Esophagus squamous epithelium (tissue), 5 donors: ENCODE measurements around the gene CCSER1. TPM values are rescaled to one million over a fixed set of nuclear protein-coding genes. Genes with fewer than 3 reads are reported as not detected.
"Not testable (repeated sequence)": the region's sequence is repeated elsewhere in the genome, so short reads cannot be mapped to it uniquely, and the experiment has no call there.

Source experiments
- DNase-seq: peaks from one replicate; lab custom pipeline; 2025; lab: John Stamatoyannopoulos, UW
- H3K27ac ChIP-seq, 4 donors: fragments of 200-600 bp; sonication (generic); one replicate each; pipeline ENCODE4 v1.5.1; 2016 to 2019; ENCODE audit warnings: mild to moderate bottlenecking in 1 of 4
- H3K27me3 ChIP-seq, 4 donors: fragments of 200-600 bp; sonication (generic); 1 replicate in 3 of 4; 2 replicates in 1 of 4; pipeline versions ENCODE4 v1.5.1 to v1.6.0; 2017 to 2021; ENCODE audit warnings: antibody characterized with exemption in 1 of 4
- H3K36me3 ChIP-seq, 3 donors: fragments of 200-600 bp; sonication (generic); one replicate each; pipeline ENCODE4 v1.5.1; 2016 to 2019
- H3K4me1 ChIP-seq, 3 donors: fragments of 200-600 bp; sonication (generic); one replicate each; pipeline ENCODE4 v1.5.1; 2017 to 2019
- H3K4me3 ChIP-seq, 4 donors: fragments of 200-600 bp; sonication (generic); 1 replicate in 3 of 4; 2 replicates in 1 of 4; pipeline ENCODE4 v1.5.1; 2016 to 2019; ENCODE audit warnings: mild to moderate bottlenecking in 2 of 4, moderate library complexity in 1 of 4
- H3K9me3 ChIP-seq, 3 donors: fragments of 200-600 bp; sonication (generic); one replicate each; pipeline ENCODE4 v1.5.1; 2016 to 2019
- POLR2A ChIP-seq, 4 donors: fragments of 450-650 bp; IDR thresholded peaks; one replicate each; pipeline ENCODE4 v1.6.1; 2017; ENCODE audit warnings: antibody characterized with exemption in 4 of 4, mild to moderate bottlenecking in 4 of 4, moderate library complexity in 3 of 4
- WGBS, 2 donors: methylation state at CpG; one replicate each; pipeline ENCODE4 v1.1.5; 2018; 5-methylcytosine and 5-hydroxymethylcytosine counted together
- intact Hi-C: fragments of 100-400 bp; cut with DNase I; formaldehyde crosslinking; loops from one replicate; pipeline ENCODE4 v1.15.0; 2022
- total RNA-seq, 4 donors: library from RNA; depleted of rRNA; stranded (reverse); fragments of >200 nt; gene quantifications; one replicate each; pipeline ENCODE4 v1.1.0, GENCODE V29; 2016
- TF ChIP-seq, protein P1 (sequence below), 6 experiments: fragments of 450-650 bp in 4 of 6; fragments of 200-600 bp in 2 of 6; sonication (generic) in 2 of 6; IDR thresholded peaks; one replicate each; pipeline ENCODE4 v1.5.1; 2016 to 2019; ENCODE audit warnings: antibody characterized with exemption in 6 of 6, mild to moderate bottlenecking in 4 of 6, moderate library complexity in 4 of 6
- donor health status: DM: yes; HTN: yes; CAD: no.

The CCSER1 gene
- total RNA-seq, 4 donors from 2014 or later = 1.2 to 12.4 (median 2.2) TPM

DNA sequence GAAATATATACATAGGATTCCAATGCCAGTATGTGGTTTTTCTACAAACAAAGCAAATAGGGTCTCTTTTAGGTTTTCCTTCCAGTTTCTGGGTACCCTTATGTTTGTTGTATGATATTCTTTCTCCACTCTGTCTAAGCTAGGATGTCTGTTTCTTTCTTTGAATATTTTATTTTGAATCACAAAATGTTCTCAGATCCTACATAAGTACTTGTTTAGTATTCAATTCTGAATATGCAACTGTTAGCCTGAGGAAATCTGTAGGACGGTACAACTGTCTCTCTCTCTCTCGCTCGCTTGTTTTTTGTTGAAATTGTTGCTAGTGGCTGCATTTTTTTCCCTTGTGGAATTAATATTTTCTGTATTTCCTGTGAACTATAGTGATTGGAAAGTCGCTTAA lies 163.2 kb downstream of the CCSER1 start:
- H3K4me1 ChIP-seq = no peaks in the 10 kb centered on the region
- TF ChIP-seq, protein P1, sequence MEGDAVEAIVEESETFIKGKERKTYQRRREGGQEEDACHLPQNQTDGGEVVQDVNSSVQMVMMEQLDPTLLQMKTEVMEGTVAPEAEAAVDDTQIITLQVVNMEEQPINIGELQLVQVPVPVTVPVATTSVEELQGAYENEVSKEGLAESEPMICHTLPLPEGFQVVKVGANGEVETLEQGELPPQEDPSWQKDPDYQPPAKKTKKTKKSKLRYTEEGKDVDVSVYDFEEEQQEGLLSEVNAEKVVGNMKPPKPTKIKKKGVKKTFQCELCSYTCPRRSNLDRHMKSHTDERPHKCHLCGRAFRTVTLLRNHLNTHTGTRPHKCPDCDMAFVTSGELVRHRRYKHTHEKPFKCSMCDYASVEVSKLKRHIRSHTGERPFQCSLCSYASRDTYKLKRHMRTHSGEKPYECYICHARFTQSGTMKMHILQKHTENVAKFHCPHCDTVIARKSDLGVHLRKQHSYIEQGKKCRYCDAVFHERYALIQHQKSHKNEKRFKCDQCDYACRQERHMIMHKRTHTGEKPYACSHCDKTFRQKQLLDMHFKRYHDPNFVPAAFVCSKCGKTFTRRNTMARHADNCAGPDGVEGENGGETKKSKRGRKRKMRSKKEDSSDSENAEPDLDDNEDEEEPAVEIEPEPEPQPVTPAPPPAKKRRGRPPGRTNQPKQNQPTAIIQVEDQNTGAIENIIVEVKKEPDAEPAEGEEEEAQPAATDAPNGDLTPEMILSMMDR (IDR thresholded peaks at IDR 0.05) = no peak
- no peaks in the 10 kb centered on the region for H3K36me3 ChIP-seq
- H3K27me3 ChIP-seq = no peaks in the 10 kb centered on the region
- no peak for DNase-seq
- no peak overlapping the region for H3K4me3 ChIP-seq
- intact Hi-C loops = no loop called here
- WGBS, 2 donors = 80 to 82% methylated on average over 4 of the region's 4 CpGs
- H3K9me3 ChIP-seq = no peaks in the 10 kb centered on the region
- H3K27ac ChIP-seq = no peak overlapping the region

DNA sequence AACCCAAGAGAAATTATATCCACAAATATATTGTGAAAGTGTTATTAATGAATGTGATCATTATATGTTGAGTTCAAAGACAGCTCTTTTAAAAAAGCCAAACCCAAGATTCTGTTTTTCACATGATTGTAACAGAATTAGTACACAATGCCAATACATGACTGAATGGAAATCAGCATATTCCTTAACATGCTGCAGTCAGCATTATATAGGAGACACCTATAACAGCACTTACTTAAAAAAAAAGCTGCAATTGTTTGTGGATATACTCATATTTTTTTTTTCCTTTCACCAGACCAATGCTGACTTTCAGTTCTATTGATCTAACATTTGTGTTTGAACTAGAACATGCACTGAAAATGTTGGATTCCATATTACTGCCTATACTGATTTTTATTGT lies 165.2 kb downstream of the CCSER1 start:
- TF ChIP-seq, protein P1 (IDR thresholded peaks at IDR 0.05) = no peak
- TF ChIP-seq POLR2A (IDR thresholded peaks at IDR 0.05) = no peak
- Histone ChIP-seq H3K27me3 (no peaks in the 10 kb centered on the region), H3K4me1 (no peaks in the 10 kb centered on the region), H3K27ac (no peak overlapping the region), H3K9me3 (no peaks in the 10 kb centered on the region), H3K4me3 (no peak overlapping the region), H3K36me3 (no peaks in the 10 kb centered on the region)
- intact Hi-C loops = no loop called here
- DNase-seq = no peak

DNA sequence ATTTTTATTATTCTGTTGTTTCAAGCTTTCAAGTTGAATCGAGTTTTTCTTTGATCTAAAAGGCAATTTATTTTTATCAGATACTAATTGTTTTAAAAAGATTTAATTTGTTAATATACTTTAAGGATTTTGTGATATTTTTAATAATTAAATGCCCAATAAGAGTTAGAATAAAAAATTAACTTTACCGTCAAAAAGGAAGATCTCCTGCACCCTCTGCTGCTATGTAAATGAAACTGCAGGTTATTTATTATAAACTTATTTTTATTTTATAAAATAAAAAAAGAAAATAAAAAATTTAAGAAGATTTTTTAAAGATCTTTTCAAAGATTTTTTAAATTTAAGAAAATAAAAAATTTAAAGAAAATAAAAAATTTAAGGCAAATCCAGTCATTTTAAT lies 166.1 kb downstream of the CCSER1 start:
- 26 to 28% methylated on average over 2 of the region's 2 CpGs for WGBS, 2 donors

DNA sequence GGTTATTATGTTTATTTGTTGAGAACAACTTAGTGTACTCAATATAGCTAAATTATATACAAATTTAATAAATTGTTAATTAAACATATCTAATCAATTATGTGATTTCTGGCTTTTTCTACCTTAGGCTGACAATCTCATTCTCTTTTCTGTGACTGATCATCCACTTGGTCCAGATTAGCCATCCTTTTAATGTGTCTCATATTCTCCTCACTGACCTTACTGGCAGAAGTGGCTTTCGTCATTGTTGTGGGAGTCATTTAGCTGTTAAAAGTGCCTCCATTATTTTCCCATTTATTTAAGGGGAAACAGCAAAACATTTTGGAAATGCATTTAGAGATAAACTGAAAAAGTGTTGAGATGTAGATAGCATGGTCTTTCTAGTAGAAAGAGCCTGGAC lies 172.2 kb downstream of the CCSER1 start:
- DNase-seq = no peak
- no peaks in the 10 kb centered on the region for H3K9me3 ChIP-seq
- WGBS, 2 donors = 75 to 91% methylated on average over 1 of the region's 1 CpG
- no peaks in the 10 kb centered on the region for H3K36me3 ChIP-seq
- no peak overlapping the region for H3K4me3 ChIP-seq
- H3K27ac ChIP-seq = no peak overlapping the region
- intact Hi-C loops = no loop called here
- TF ChIP-seq, protein P1 (IDR thresholded peaks at IDR 0.05) = no peak
- no peak for TF ChIP-seq POLR2A (IDR thresholded peaks at IDR 0.05)
- no peaks in the 10 kb centered on the region for H3K27me3 ChIP-seq
- H3K4me1 ChIP-seq = no peaks in the 10 kb centered on the region

More for the DNA sequence above, 166.1 kb downstream of the CCSER1 start:
- no peak overlapping the region for H3K4me3 ChIP-seq
- no peak overlapping the region for H3K27ac ChIP-seq
- H3K27me3 ChIP-seq = no peaks in the 10 kb centered on the region
- no peaks in the 10 kb centered on the region for H3K4me1 ChIP-seq
- TF ChIP-seq, protein P1 (IDR thresholded peaks at IDR 0.05) = peak in 3 of 6 experiments; percentile 25 to 40 (median 38)
- TF ChIP-seq POLR2A (IDR thresholded peaks at IDR 0.05) = no peak
- intact Hi-C loops = no loop called here
- H3K9me3 ChIP-seq = no peaks in the 10 kb centered on the region
- no peak for DNase-seq
- no peaks in the 10 kb centered on the region for H3K36me3 ChIP-seq

DNA sequence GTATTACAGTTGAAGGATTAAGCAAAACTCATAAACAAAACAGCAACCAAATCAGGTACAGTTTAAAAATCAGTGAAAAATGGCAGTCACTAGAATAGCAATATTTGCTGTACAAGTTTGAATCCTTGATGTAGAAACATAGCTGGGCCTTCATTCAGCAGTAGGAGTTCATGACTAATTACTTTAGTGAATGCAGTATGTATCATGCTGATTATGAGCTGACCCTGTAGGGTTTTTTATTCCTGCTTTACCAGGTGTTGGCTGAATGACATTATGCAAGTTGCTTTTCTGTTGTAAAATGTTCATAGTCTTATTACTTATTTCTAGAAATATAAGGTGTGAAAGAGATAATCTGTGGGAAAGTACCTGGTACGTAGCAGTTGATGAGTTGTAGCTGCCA lies 179.6 kb downstream of the CCSER1 start:
- TF ChIP-seq, protein P1 (IDR thresholded peaks at IDR 0.05) = no peak
- TF ChIP-seq POLR2A (IDR thresholded peaks at IDR 0.05) = no peak
- intact Hi-C loops = no loop called here
- DNase-seq = no peak
- Histone ChIP-seq H3K36me3 (no peaks in the 10 kb centered on the region), H3K4me1 (no peaks in the 10 kb centered on the region), H3K9me3 (no peaks in the 10 kb centered on the region), H3K4me3 (no peak overlapping the region), H3K27me3 (no peaks in the 10 kb centered on the region), H3K27ac (no peak overlapping the region)
- 67 to 93% methylated on average over 1 of the region's 1 CpG for WGBS, 2 donors

DNA sequence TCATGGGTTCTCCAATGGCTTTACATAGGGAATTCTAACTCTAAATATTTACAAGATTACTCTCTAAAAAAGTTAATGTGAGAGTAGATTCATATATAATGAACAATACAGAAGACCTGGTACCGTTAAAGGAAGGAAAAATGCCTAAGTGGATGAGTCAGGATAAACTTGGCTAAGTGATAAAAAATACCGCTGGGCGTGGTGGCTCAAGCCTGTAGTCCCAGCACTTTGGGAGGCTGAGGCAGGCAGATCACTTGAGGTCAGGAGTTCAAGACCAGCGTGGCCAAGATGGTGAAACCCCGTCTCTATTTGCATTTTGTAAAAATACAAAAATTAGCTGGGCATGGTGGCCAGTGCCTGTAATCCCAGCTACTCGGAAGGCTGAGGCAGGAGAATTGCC lies 189.9 kb downstream of the CCSER1 start:
- H3K36me3 ChIP-seq, DNase-seq, H3K4me1 ChIP-seq, H3K27ac ChIP-seq, intact Hi-C loops, H3K27me3 ChIP-seq, H3K4me3 ChIP-seq, H3K9me3 ChIP-seq: not testable (repeated sequence)
- WGBS, 2 donors = 56 to 83% methylated on average over 6 of the region's 6 CpGs
